HepG2 (cell line): ENCODE data around the gene UGGT1. TPM values are rescaled to one million over a fixed set of nuclear protein-coding genes. Genes with fewer than 3 reads are reported as not detected.
A peak's percentile ranks its signal among the peaks of the same experiment; 100 is the strongest.

Experiments
- AKAP8 ChIP-seq: sonication (generic); formaldehyde crosslinking; IDR thresholded peaks from 2 replicates; pipeline ENCODE4 v1.5.1; 2020; ENCODE audit warnings: mild to moderate bottlenecking, missing genetic modification reagents
- GPN1 ChIP-seq: sonication (generic); formaldehyde crosslinking; IDR thresholded peaks from 2 replicates; pipeline ENCODE4 v1.5.1; 2020; ENCODE audit warnings: missing genetic modification reagents, borderline replicate concordance
- HDAC1 ChIP-seq: sonication (generic); formaldehyde crosslinking; IDR thresholded peaks from 2 replicates; pipeline ENCODE4 v1.5.1; 2020; ENCODE audit warnings: mild to moderate bottlenecking, missing genetic modification reagents
- JARID2 ChIP-seq: sonication (generic); formaldehyde crosslinking; IDR thresholded peaks from 2 replicates; pipeline ENCODE4 v1.8.1; 2023; ENCODE audit warnings: missing genetic modification reagents, inconsistent platforms; ENCODE audit not compliant: insufficient replicate concordance
- KDM1A ChIP-seq: IDR thresholded peaks from 2 replicates; pipeline ENCODE4 v1.6.1; 2016; ENCODE audit warnings: missing compliant biosample characterization
- KDM6A ChIP-seq: IDR thresholded peaks from 2 replicates; pipeline ENCODE4 v1.6.1; 2016; ENCODE audit warnings: low read depth
- PLRG1 ChIP-seq: fragments of 450-650 bp; conservative IDR thresholded peaks from 2 replicates; pipeline ENCODE4 v1.6.1; 2016
- POLR2AphosphoS5 ChIP-seq: IDR thresholded peaks from 2 replicates; pipeline ENCODE4 v1.6.1; 2012; ENCODE audit warnings: low read depth, low read length
- PPARG ChIP-seq: conservative IDR thresholded peaks from 2 replicates; pipeline ENCODE4 v1.6.1; 2016; ENCODE audit warnings: missing biosample characterization, missing genetic modification reagents
- SMARCC2 ChIP-seq: fragments of 450-650 bp; IDR thresholded peaks from 2 replicates; pipeline ENCODE4 v1.6.1; 2017; ENCODE audit warnings: antibody characterized with exemption, mild to moderate bottlenecking
- SOX5 ChIP-seq: IDR thresholded peaks from 2 replicates; pipeline ENCODE4 v1.6.1; 2016; ENCODE audit warnings: borderline replicate concordance
- ZFP1 ChIP-seq: IDR thresholded peaks from 2 replicates; pipeline ENCODE4 v1.6.1; 2016
- ZNF317 ChIP-seq: sonication (generic); formaldehyde crosslinking; IDR thresholded peaks from 2 replicates; pipeline ENCODE4 v1.5.0; 2020; ENCODE audit warnings: mild to moderate bottlenecking, missing genetic modification reagents
- ZNF350 ChIP-seq: sonication (generic); formaldehyde crosslinking; IDR thresholded peaks from 2 replicates; pipeline ENCODE4 v1.4.0; 2020; ENCODE audit warnings: mild to moderate bottlenecking, low read depth, missing genetic modification reagents, borderline replicate concordance
- ZNF441 ChIP-seq: sonication (generic); formaldehyde crosslinking; IDR thresholded peaks from 2 replicates; pipeline ENCODE4 v1.7.0; 2021; ENCODE audit warnings: missing genetic modification reagents, borderline replicate concordance
- ZNF605 ChIP-seq: sonication (generic); formaldehyde crosslinking; IDR thresholded peaks from 2 replicates; pipeline ENCODE4 v1.8.0; 2022; ENCODE audit warnings: mild to moderate bottlenecking, missing genetic modification reagents
- ZSCAN29 ChIP-seq: sonication (generic); formaldehyde crosslinking; conservative IDR thresholded peaks from 2 replicates; pipeline ENCODE4 v1.4.0; 2020; ENCODE audit warnings: mild to moderate bottlenecking, missing genetic modification reagents
- polyA plus RNA-seq, 8 experiments: library from polyadenylated mRNA; depleted of rRNA in 3 of 8; stranded (reverse) in 7 of 8; unstranded in 1 of 8; fragments of >200 nt; fragmentation: Illumina TruSeq in 4 of 8; extraction: Trizol in 4 of 8; gene quantifications; 2 replicates each; pipeline versions ENCODE4 v1.2.1 to v1.2.3, GENCODE V29; 2011 to 2016; ENCODE audit warnings: low read depth in 4 of 8, missing spikeins in 1 of 8, mixed read lengths in 1 of 8; ENCODE audit not compliant: insufficient read depth in 1 of 8
- total RNA-seq, 5 experiments: library from RNA; depleted of rRNA; stranded (reverse); fragments of >200 nt; fragmentation: Illumina TruSeq; extraction: Trizol; gene quantifications; 2 replicates each; pipeline ENCODE4 v1.2.3, GENCODE V29; 2016; ENCODE audit warnings: low read depth in 1 of 5
- TF ChIP-seq, protein P1 (sequence below): sonication (generic); formaldehyde crosslinking; conservative IDR thresholded peaks from 2 replicates; pipeline ENCODE4 v1.4.0; 2020; ENCODE audit warnings: mild to moderate bottlenecking, missing genetic modification reagents, moderate library complexity
- TF ChIP-seq, protein P2 (sequence below): sonication (generic); formaldehyde crosslinking; IDR thresholded peaks from 2 replicates; pipeline ENCODE4; 2020; ENCODE audit warnings: missing genetic modification reagents, mild to moderate bottlenecking, borderline replicate concordance
- TF ChIP-seq, protein P3 (sequence below): sonication (generic); formaldehyde crosslinking; IDR thresholded peaks from 2 replicates; pipeline ENCODE4 v1.4.0; 2020; ENCODE audit warnings: mild to moderate bottlenecking, missing genetic modification reagents
- TF ChIP-seq, protein P4 (sequence below): sonication (generic); formaldehyde crosslinking; IDR thresholded peaks from 2 replicates; pipeline ENCODE4 v1.4.0; 2020; ENCODE audit warnings: missing genetic modification reagents, mild to moderate bottlenecking, borderline replicate concordance
- TF ChIP-seq, protein P5 (sequence below): sonication (generic); formaldehyde crosslinking; IDR thresholded peaks from 2 replicates; pipeline ENCODE4 v1.4.0; 2020; ENCODE audit warnings: mild to moderate bottlenecking, missing genetic modification reagents

Gene UGGT1
- total and polyA plus RNA-seq, 2 of the 13 experiments (the other 11 are each of a cell fraction or from before 2014, with no cell fraction given): 35.8 to 83.2 TPM

DNA sequence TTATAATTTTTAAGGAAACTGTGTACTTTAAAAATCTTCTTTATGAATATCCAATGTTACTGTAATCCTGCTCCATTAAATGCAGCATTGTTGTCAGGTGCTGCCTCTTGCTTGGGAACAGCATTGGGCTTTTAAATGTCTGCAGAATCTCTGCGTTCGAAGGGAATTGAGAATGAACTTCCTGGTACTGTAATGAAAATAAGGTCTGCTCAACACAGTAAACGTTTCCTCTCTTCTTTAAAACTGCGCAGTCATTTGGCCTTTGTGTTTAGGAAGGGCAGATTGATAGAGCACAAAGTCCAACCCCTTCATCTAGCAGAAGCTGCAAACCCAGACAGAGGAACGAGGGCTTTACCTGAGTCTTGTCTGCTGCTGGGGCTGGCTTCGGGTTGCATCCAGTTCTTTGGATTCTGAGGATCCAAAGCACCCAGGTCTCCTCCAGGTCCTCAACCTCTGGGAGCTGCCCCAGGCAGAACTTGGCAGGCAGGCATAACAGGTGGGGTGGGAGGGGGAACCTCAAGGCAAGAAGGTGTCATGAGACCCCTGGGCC, 104.5 kb downstream of the UGGT1 start (continued):
- TF ChIP-seq, protein P1, sequence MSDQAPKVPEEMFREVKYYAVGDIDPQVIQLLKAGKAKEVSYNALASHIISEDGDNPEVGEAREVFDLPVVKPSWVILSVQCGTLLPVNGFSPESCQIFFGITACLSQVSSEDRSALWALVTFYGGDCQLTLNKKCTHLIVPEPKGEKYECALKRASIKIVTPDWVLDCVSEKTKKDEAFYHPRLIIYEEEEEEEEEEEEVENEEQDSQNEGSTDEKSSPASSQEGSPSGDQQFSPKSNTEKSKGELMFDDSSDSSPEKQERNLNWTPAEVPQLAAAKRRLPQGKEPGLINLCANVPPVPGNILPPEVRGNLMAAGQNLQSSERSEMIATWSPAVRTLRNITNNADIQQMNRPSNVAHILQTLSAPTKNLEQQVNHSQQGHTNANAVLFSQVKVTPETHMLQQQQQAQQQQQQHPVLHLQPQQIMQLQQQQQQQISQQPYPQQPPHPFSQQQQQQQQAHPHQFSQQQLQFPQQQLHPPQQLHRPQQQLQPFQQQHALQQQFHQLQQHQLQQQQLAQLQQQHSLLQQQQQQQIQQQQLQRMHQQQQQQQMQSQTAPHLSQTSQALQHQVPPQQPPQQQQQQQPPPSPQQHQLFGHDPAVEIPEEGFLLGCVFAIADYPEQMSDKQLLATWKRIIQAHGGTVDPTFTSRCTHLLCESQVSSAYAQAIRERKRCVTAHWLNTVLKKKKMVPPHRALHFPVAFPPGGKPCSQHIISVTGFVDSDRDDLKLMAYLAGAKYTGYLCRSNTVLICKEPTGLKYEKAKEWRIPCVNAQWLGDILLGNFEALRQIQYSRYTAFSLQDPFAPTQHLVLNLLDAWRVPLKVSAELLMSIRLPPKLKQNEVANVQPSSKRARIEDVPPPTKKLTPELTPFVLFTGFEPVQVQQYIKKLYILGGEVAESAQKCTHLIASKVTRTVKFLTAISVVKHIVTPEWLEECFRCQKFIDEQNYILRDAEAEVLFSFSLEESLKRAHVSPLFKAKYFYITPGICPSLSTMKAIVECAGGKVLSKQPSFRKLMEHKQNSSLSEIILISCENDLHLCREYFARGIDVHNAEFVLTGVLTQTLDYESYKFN: peak; percentile 91
- TF ChIP-seq GPN1 (CRISPR knock-in tag): no peak
- no peak for TF ChIP-seq ZNF350
- TF ChIP-seq, protein P2, sequence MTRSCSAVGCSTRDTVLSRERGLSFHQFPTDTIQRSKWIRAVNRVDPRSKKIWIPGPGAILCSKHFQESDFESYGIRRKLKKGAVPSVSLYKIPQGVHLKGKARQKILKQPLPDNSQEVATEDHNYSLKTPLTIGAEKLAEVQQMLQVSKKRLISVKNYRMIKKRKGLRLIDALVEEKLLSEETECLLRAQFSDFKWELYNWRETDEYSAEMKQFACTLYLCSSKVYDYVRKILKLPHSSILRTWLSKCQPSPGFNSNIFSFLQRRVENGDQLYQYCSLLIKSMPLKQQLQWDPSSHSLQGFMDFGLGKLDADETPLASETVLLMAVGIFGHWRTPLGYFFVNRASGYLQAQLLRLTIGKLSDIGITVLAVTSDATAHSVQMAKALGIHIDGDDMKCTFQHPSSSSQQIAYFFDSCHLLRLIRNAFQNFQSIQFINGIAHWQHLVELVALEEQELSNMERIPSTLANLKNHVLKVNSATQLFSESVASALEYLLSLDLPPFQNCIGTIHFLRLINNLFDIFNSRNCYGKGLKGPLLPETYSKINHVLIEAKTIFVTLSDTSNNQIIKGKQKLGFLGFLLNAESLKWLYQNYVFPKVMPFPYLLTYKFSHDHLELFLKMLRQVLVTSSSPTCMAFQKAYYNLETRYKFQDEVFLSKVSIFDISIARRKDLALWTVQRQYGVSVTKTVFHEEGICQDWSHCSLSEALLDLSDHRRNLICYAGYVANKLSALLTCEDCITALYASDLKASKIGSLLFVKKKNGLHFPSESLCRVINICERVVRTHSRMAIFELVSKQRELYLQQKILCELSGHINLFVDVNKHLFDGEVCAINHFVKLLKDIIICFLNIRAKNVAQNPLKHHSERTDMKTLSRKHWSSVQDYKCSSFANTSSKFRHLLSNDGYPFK: no peak
- TF ChIP-seq POLR2AphosphoS5: peak; percentile 78
- peak; percentile 87; the same call in 1 of the 2 replicates for TF ChIP-seq ZNF317 (CRISPR knock-in tag)
- TF ChIP-seq, protein P3, sequence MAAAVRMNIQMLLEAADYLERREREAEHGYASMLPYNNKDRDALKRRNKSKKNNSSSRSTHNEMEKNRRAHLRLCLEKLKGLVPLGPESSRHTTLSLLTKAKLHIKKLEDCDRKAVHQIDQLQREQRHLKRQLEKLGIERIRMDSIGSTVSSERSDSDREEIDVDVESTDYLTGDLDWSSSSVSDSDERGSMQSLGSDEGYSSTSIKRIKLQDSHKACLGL (CRISPR knock-in tag): no peak
- 0 out of 2 replicates have a peak, but pooled peaks have one; percentile 44 for TF ChIP-seq KDM1A (CRISPR knock-in tag)
- TF ChIP-seq SOX5 (CRISPR knock-in tag): peak; percentile 83; the same call in 1 of the 2 replicates
- TF ChIP-seq PPARG (CRISPR knock-in tag): peak; percentile 47; the same call in 1 of the 2 replicates
- peak; percentile 89 for TF ChIP-seq KDM6A (CRISPR knock-in tag)
- TF ChIP-seq, protein P4, sequence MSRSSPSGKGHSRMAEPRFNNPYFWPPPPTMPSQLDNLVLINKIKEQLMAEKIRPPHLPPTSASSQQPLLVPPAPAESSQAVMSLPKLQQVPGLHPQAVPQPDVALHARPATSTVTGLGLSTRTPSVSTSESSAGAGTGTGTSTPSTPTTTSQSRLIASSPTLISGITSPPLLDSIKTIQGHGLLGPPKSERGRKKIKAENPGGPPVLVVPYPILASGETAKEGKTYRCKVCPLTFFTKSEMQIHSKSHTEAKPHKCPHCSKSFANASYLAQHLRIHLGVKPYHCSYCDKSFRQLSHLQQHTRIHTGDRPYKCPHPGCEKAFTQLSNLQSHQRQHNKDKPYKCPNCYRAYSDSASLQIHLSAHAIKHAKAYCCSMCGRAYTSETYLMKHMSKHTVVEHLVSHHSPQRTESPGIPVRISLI: no peak
- TF ChIP-seq JARID2: no peak
- TF ChIP-seq PLRG1: no peak
- no peak for TF ChIP-seq ZNF605 (CRISPR knock-in tag)
- TF ChIP-seq ZFP1 (CRISPR knock-in tag): peak; percentile 69; the same call in 1 of the 2 replicates
- TF ChIP-seq ZSCAN29: no peak
- TF ChIP-seq ZNF441 (CRISPR knock-in tag): no peak
- TF ChIP-seq, protein P5, sequence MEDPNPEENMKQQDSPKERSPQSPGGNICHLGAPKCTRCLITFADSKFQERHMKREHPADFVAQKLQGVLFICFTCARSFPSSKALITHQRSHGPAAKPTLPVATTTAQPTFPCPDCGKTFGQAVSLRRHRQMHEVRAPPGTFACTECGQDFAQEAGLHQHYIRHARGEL (CRISPR knock-in tag): no peak
- TF ChIP-seq HDAC1 (CRISPR knock-in tag): peak; percentile 59; the same call in 1 of the 2 replicates
- no peak for TF ChIP-seq AKAP8 (CRISPR knock-in tag)
- TF ChIP-seq SMARCC2: no peak
